HG03575 (cell line): ENCODE data around the gene INPP5E.
"Not testable (repeated sequence)": the region's sequence is repeated elsewhere in the genome, so short reads cannot be mapped to it uniquely, and the experiment has no call there.

ENCODE experiments used
- ATAC-seq: cut with Tn5 transposase; IDR thresholded peaks from one replicate; pipeline ENCODE4 v1.9.1; 2021; ENCODE audit not compliant: unreplicated experiment, insufficient number of reproducible peaks, low FRiP score; ENCODE audit errors: extremely low read depth

The INPP5E gene

DNA sequence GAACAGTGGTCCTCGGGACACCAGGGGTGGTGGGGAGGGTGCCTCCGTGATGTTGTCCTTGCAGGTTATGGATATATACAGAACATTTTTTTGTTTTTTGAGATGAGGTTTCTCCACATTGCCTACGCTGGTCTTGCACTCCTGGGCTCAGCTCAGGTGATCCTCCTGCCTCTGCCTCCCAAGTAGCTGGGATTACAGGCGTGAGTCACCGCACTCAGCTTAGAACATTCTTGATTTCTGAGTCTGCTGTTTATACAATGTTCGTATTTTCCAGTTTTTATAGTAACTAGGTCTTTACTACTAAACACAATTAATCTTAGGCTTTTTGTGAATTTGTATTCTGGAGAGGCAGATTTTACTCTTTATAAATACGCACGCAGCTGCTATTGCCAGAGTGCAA, 23.2 kb downstream of the INPP5E start:
- ATAC-seq = no peak

DNA sequence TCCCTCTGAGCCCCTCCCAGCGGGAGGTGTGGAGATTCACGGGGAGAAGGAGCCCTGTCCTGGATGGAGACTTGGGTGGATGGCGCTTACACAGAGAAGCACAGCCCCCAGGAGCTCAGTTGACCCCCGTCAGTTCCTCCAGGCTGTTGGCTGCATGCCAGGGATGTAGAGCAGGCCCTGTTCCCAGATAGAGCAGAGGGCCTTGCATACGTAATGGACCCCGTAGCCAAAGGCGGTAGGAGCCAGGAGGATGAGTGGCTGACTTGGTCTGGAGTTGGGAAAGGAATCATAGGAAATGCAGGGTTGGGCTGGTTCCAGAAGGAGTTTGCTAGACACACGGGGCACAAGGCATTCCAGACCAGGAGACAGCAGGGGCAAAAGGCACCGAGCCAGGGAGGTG, 26.7 kb downstream of the INPP5E start:
- no peak for ATAC-seq

DNA sequence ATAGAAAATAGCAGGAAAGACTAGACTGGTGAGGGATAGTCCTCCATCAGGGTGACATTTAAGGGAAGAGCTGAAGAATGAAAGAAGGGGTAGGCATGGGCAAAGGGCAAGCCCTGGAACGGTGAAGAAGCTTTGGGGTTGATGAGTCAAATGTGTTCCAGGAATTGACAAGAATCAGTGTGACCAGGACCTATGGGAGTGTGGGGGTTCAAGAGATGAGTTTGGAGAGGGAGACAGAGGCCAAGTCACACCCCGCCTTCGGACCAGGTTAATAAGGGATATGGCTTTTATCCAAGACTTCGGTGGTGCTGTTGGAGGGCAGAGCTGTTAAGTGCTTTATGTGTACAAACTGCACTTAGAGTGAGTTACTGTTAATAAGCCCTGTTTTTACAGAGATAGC, 28.3 kb downstream of the INPP5E start:
- no peak for ATAC-seq

DNA sequence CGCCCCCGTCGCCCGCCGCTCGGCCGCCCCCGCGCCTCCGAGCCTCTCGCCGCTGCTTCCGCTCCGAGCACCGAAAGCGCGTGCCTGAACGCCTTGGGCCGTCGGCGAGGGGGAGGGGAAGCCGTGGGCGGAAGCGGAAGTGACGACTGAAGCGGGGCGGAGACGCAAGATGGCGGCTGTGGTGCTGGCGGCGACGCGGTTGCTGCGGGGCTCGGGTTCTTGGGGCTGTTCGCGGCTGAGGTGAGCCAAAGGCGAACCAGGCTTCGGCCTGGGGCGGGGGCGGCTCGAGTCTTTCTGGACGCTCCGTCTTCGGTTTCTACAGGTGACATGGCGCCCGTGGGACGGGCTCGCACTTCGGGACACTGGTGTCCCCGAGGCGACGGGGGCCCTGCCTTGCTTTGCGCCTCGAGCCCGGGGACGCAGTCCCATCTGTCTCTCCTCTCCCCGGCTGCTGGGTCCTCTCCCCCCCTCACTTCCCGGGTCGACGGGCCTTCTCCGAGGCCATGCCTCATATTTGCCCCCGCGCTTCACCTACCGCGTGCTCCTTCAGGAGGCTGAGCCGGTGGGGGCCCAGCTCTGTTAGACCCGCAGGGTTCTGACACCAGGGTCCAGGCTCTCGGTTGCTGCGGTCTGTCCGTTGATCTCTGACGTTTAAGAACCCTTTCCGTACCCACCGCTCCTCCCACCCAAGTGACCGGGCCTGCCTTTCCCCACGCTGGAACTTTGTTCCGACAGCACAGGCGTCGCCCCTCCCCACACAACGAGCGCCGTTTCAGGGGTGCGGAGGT, 29.0 kb downstream of the INPP5E start, which contains the start of the genes ENTR1 and PMPCA:
Gene ENTR1 (minus strand): TSS at position 115 of the 788 bp plus-strand sequence. CDS start 217 bp downstream, outside the sequence.
Gene PMPCA (plus strand): TSS at position 159 of the 788 bp plus-strand sequence. CDS start 11 bp downstream, at position 170.
- ATAC-seq = no peak

DNA sequence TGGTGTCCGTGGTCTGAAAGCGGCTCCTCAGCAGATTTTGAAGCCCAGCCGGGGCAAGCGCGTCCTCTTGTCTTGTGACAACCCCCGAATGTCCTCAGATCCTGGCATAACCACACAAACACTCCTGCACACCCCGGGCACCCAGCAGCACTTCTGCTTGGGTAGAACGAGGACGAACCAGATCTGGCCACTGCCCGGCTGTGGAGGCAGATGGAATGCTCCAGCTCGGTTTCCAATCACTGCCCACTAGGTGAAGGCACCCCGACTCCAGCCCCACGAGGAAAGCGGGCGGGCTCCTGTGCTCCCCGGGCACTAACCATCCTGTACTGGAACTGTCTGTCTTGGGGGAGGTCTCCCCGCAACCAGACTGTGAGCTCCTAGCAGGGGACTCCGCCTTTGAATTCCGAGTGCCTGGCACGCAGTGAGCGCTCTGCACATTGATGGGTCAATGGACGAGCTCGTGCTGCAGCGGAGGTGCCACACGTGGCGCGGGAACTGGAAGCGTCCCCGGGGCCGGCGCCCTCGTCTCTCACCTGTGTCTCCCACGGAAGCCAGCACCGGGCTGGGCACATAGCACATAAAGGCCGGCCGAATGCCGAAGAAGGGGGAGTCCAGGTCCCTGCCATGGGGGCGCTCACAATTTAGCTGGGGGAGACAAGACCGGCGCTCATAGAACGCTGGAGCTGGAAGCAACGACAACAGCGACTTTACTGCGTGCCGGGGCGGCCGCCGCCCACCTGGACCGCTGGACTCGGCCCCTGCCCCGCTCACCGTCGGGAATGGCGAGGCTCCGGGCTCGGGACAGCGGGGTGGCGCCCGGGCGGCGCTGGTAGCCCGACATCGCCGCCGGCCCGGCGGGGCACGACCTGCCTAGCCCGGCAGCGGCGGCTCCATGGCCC, 29.8 kb downstream of the INPP5E start:
- ATAC-seq = no peak

DNA sequence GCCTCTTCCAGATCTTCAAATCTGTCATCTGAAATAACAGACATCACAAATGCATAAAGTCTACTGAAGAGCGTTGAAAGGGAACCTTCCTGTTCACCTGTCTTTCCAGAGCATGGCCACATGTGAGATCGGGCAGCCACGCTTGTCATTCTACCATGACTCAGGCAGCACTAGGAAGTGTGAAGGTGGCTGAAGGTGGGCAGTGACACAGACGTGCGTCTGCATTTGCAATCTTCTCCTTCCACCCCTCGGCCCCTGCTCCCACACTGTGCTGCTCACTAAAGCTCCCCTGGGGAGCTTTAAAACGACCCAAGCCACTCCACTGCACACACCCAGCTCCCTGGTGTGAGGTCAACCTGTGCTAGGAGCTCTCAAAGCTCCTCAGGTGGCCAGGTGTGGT, 31.7 kb downstream of the INPP5E start:
- ATAC-seq = no peak

DNA sequence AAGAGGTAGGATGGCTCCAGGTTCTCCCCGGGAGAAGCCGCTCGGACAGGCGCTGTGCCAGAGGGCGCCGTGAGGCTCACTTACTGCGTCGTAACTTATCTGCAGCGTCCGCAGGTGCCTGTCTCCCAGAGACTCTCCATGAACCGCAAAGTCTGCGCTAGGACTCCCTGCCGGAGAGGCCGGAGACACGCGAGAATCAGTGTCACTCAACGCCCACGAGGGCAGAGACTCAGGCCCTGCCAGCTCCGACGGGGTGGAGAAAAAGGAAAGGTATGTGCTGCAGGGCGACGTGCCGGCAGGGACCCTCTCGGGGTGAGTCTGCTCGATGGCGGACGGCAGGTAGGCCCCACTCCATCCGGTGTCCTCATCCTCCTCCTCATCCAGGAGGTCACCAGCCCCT, 32.6 kb downstream of the INPP5E start:
- not testable (repeated sequence) for ATAC-seq

DNA sequence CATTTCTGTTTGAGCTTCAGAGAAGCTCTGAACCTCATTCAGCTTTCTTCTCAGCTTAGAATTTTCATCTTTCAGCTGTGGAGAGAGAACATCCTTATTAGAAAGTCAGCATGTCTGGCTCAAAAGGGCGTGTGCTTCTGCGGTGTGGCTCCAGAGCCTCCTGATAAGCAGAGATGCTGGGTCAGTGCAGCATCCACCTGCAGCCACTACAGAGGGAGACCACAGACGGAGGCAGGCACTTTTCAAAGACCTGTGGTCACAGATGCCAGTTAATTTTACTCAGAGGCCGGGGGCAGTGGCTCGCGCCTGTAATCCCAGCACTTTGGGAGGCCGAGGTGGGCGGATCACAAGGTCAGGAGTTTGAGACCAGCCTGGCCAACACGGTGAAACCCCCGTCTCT, 33.7 kb downstream of the INPP5E start:
- not testable (repeated sequence) for ATAC-seq

DNA sequence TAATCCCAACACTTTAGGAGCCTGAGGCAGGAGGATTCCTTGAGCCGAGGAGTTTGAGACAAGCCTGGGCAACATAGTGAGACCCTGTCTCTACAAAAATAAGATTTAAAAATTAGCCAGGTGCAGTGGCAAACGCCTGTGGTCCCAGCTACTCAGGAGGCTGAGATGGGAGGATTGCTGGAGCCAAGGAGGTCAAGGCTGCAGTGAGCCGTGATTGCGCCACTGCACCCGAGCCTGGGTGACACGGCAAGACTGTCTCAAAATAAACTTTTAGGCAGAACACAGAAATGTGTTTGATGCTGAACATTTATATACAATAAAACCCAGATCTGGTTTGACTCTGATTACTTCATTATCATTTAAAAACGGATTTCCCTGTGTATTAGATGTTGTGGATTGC, 34.2 kb downstream of the INPP5E start:
- no peak for ATAC-seq

DNA sequence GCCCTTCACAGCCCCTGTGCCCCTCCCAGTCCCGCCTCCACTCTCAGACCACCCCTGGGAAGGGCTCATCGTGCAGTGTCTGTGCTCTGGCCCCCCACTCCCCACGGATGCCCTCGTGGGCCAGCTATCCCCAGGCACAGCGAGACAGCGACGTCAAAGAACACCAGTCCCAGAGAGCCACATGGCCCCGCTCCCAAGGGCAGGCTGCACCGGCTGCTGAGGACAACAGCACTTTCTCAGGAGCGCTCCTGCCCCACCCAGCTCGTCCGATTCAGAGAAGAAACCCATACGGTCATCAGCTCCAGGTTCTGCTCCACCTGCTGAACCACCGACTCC, 34.9 kb downstream of the INPP5E start:
- ATAC-seq = no peak

DNA sequence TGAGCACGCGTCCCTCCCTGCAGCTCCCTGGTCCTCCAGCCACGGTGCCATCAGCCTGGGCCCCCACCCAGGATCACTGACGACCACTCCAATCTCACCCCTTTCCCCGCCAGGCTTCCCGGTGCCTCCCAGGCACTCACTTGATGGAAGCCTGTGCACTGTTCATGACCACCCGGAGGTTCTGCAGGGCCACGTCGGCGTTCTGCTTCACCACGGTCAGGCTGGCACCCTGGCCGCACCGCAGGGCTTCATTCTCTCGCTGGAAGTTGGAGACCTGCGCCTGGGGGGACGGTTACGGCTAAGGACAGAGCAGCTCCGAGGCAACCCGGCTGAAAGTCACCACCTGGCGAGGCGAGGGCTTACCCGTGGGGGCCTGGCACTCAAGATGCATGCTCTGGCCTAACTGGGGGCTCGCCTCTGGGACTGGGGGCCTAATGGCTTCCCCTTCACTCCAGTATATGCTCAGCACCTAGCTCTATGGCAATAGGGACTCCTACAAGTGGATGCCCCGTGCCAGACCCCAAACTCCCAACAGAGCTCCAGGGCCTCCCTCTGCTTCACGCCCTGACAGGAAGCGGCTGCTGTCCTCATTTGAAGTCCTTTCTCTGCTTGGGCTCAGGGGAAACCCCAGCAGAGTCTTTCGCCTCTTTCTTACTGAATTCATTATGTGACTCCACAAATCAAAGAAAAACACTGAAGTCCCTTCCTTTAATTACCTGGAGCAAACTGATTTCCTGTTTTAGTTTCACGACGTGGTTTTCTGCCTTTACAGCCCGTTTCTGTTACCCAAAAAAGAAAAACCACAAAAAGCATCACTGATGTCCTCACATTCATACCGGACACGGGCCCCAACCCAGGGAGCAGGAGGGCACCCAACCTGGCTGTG, 35.5 kb downstream of the INPP5E start:
- ATAC-seq = no peak

DNA sequence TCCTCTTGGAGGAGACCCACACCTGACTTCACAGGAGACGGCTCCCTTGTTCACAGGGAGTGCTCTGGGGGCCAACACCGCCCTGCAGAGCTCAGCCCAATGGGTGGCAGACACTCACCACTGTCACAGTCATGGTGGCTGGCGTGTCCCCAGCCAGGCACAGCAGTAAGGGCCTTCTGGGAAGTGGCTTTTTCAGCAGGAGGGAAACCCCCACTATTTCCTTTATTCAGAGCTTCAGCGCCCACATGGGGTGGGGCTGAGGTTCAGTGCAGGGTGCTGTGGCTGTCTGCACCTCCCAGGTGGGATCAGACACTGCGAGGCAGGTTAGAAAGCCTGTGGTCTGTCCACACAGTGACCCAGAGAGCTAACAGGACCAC, 36.1 kb downstream of the INPP5E start:
- no peak for ATAC-seq

DNA sequence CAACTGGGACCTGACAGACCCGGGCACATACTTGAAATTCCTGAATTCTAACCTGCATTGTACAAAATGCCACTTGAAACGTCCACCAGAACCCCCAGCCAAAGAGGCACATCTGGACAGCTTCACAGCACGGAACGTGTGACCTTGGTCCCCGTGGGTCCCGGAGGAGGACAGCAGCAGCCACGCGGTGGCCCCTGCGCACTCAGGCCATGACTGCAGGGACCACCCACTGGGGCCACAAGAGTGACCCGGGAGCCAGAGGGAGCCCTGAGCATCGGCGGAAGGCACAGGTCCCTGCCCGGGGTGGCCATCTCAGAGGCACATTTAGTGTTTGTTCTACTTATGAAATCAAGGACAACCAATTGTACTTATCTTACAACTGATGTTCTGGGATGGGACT, 37.6 kb downstream of the INPP5E start:
- ATAC-seq = no peak

DNA sequence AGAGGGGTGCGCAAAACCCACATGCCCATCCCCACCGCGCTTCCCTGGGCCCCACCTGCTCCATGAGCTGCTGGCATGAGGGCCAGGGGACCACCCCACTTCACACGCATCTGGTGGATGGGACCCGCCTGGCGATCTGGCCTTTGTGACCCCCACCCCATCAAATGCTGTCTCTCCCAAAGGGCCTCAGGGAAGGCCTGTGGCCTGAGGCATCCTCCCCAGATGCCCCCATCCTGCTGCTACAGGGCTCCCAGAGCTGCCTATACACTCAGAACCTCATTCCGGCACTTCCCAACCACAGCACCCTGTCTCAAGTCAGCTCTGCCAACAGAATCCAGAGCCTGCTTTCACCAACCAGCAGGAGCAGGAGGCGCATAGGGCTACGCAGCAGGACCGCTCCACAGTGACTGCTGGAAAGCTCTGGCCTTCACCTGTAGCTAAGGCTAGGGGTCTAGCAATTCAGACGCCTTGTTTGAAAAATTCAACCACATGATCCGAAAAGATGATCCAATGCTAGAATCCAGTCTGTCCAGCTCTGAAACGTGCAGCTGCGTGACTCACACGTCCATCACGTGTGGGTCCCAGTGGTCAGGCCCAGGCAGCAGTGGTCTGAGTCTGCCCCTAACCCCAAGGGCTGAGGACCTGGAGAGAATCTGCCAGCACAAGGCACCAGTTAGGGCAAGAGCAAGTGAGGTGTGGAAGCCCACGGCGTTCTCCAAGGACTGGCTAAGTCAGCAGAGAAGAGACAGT, 38.3 kb downstream of the INPP5E start:
- ATAC-seq = no peak

DNA sequence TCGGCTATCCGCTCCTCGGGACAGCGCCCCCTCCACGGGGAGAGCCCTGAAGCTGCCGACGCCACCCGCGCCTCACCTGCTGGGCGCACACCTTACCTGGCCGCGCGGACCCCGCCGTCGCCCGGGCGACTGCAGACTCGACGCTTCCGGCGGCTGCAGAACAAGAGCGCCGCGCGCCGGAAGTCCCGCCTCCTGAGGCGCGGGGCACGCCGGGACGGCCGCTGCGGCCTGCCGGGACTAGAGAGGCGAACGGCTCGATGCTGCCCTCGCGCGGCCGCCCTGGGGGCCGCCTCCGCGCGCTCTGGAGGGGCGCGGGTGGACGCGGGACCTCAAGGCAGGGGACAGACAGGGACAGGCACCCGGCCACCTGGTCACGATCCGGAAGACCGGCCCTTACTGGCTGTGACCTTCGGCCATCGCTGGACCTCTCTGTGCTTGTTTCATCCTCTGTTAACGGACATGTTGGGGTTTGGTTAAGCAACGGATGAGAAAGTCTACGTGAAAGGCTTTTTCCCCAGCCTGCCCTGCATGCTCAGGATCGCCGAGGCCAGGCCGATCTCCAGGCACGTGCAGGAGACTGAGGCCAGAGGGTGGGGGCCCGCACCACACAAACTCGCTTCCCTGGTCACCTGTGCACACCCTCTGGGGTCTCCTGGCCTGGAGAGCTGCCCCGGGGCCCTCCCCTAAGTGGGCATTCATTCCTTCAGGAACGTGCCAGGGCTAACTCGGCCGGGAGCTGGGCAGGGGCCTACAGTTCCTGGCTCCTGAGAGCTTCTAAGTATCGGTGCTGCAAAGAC, 39.4 kb downstream of the INPP5E start, which contains the start of gene SNAPC4:
Gene SNAPC4 (minus strand): TSS at position 133 of the 797 bp plus-strand sequence. CDS start 1,742 bp downstream, outside the sequence.
- ATAC-seq = no peak

DNA sequence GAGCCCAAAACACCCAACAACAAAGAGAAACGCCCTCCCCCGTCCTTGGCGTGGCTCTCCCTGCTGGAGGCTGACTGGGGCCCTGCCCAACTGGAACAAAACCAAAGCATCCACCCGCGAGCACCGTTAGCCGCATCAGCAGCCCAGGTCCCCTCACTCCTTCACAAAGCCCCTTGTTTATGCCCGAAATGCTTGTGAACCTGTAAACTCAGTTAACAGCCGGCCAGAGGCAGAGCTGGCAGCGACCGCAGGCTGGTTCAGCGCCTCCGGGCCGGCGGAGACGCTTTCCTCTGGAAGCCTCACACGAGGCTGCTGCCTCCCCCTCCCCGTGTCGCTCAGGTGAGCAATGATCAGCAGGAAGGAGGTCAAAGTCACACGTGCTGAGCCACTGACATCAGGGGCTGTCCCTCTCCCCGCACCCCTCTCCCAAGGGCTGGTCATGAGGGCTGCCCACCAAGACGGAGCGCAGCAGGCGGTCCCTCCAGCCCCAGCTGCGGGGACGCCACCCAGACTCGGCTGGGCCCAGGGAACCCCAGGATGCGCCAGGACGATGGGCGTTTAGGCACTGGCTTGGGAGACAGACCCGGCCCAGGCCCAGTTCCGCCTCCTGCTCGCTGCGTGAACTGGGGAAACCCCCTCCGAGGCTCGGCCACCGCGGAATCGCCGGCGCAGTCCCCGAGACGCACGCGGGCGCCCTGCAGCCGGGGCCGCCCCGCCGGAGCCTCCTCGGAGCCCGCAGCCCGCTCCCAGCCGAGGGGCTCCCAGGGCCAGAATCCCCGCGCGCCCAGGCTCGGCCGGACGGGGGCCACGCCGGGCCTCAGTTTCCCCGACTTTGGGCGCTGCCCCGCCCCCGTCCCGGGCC, 40.2 kb downstream of the INPP5E start:
- no peak for ATAC-seq

DNA sequence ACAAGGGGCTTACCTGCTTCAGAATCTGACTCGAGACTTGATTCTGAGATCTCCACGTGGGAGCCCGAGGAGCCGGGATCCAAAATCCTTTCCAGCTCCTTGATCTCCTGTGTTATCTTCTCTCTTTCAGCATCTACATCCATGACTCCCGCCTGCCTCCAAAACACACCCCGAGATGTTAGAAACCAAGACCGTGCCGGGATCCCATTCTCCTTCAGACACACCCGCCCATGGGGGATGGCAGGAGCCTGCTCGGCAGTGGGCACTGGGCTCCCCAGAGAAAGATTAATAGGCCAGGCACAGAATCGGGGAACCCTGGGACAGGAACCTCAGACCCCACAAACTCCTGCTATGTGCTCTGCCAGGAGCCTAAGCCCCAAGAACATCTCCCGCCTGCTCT, 41.4 kb downstream of the INPP5E start:
- no peak for ATAC-seq
